Activated CD4-positive, alpha-beta memory T cell treated with anti-CD3 and anti-CD28 coated beads for 36 hours (primary cell): ENCODE results near the gene CCDC127. TPM values are rescaled to one million over a fixed set of nuclear protein-coding genes. Genes with fewer than 3 reads are reported as not detected.
"Not testable (repeated sequence)": the region's sequence is repeated elsewhere in the genome, so short reads cannot be mapped to it uniquely, and the experiment has no call there.

Experiments used
- CTCF ChIA-PET: fragments of 350-600 bp; sonication (Branson Sonifier 250); formaldehyde crosslinking; loops from one replicate; lab custom pipeline; 2021; ENCODE audit warnings: antibody characterized with exemption, inconsistent platforms; lab: Charles Lee
- POLR2A ChIA-PET: fragments of 350-600 bp; sonication (Branson Sonifier 250); formaldehyde crosslinking; loops from one replicate; lab custom pipeline; 2021; ENCODE audit warnings: antibody characterized with exemption; lab: Charles Lee
- DNase-seq: peaks from one replicate; pipeline ENCODE4 v3.0.0-alpha.2; 2020
- H3K27ac Mint-ChIP-seq: one replicate; pipeline ENCODE4 v1.8.0; 2021; ENCODE audit warnings: mixed read lengths
- H3K27me3 Mint-ChIP-seq: one replicate; pipeline ENCODE4 v1.8.0; 2021; ENCODE audit warnings: mixed read lengths
- H3K36me3 Mint-ChIP-seq: one replicate; pipeline ENCODE4 v1.8.0; 2021; ENCODE audit warnings: mixed read lengths
- H3K4me1 Mint-ChIP-seq: one replicate; pipeline ENCODE4 v1.8.0; 2021; ENCODE audit warnings: low read depth, mixed read lengths
- H3K4me3 Mint-ChIP-seq: one replicate; pipeline ENCODE4 v1.8.0; 2021; ENCODE audit warnings: mild to moderate bottlenecking, mixed read lengths
- H3K9me3 Mint-ChIP-seq: one replicate; pipeline ENCODE4 v1.8.0; 2021; ENCODE audit warnings: mixed read lengths
- intact Hi-C: fragments of 100-400 bp; cut with micrococcal nuclease; formaldehyde crosslinking; loops from one replicate; pipeline ENCODE4 v1.15.1; 2023
- total RNA-seq, 2 experiments: library from RNA; stranded (reverse); gene quantifications; one replicate each; pipeline ENCODE4 v1.2.3, GENCODE V29; 2021

The CCDC127 gene
- total RNA-seq, 2 experiments from 2014 or later: 4.3 to 5.0 TPM

- POLR2A ChIA-PET, H3K9me3 Mint-ChIP-seq, intact Hi-C loops, H3K4me3 Mint-ChIP-seq, DNase-seq, H3K27me3 Mint-ChIP-seq, CTCF ChIA-PET, H3K27ac Mint-ChIP-seq: not testable (repeated sequence)
- Mint-ChIP-seq H3K36me3 (peaks cover 43% of the 10 kb centered on the region), H3K4me1 (peaks cover 19% of the 10 kb centered on the region)
These were observed 9.4 kb upstream of the CCDC127 start for GRCh38 chr5:227375-227774.

GRCh38 chr5:225334-225733 is 7.4 kb upstream of the CCDC127 start:
- ChIA-PET POLR2A (no interaction called here), CTCF (no interaction called here)
- intact Hi-C loops: no loop called here
- Mint-ChIP-seq H3K4me3 (no peak overlapping the region), H3K9me3 (no peaks in the 10 kb centered on the region), H3K36me3 (peaks cover 30% of the 10 kb centered on the region), H3K4me1 (peaks cover 33% of the 10 kb centered on the region), H3K27me3 (no peaks in the 10 kb centered on the region), H3K27ac (peak overlapping the region; percentile 39)
- no peak for DNase-seq

- Mint-ChIP-seq H3K27me3 (no peaks in the 10 kb centered on the region), H3K4me3 (no peak overlapping the region), H3K36me3 (peaks cover 23% of the 10 kb centered on the region), H3K9me3 (no peaks in the 10 kb centered on the region), H3K4me1 (peaks cover 37% of the 10 kb centered on the region), H3K27ac (no peak overlapping the region)
- ChIA-PET POLR2A (no interaction called here), CTCF (no interaction called here)
- DNase-seq: no peak
- intact Hi-C loops: no loop called here
These were observed 5.8 kb upstream of the CCDC127 start for GRCh38 chr5:223791-224190.

- H3K4me3 Mint-ChIP-seq, DNase-seq, H3K27me3 Mint-ChIP-seq, CTCF ChIA-PET, H3K9me3 Mint-ChIP-seq, POLR2A ChIA-PET, intact Hi-C loops: not testable (repeated sequence)
- H3K4me1 Mint-ChIP-seq: peaks cover 37% of the 10 kb centered on the region
- peak overlapping the region; percentile 65 for H3K27ac Mint-ChIP-seq
- peaks cover 23% of the 10 kb centered on the region for H3K36me3 Mint-ChIP-seq
These were observed 5.2 kb upstream of the CCDC127 start for GRCh38 chr5:222951-223715.

GRCh38 chr5:219991-220390 is 2.0 kb upstream of the CCDC127 start:
- Mint-ChIP-seq H3K4me1 (peaks cover 54% of the 10 kb centered on the region), H3K27ac (peak overlapping the region; percentile 90), H3K36me3 (peaks cover 11% of the 10 kb centered on the region), H3K27me3 (no peaks in the 10 kb centered on the region), H3K4me3 (peak overlapping the region; percentile 92), H3K9me3 (no peaks in the 10 kb centered on the region)
- intact Hi-C loops: loop anchor here (1.0 to 10.0 kb wide), 4 partner anchors 31 to 235 kb away; partner anchors contain the start of gene PDCD6
- CTCF ChIA-PET: interaction anchor here (3.6 kb wide), 1 partner anchor 32 kb away, joined by 20 read pairs; no protein-coding TSS in a partner anchor
- POLR2A ChIA-PET: interaction anchor here (1.0 to 1.5 kb wide), 2 partner anchors 13 to 32 kb away, joined by 3 to 4 read pairs; no protein-coding TSS in a partner anchor
- DNase-seq: no peak

- intact Hi-C loops: loop anchor here (1.0 to 10.0 kb wide), 4 partner anchors 31 to 235 kb away; partner anchors contain the start of gene PDCD6
- peak overlapping the region; percentile 90 for H3K27ac Mint-ChIP-seq
- DNase-seq: peak; percentile 32
- H3K27me3 Mint-ChIP-seq: no peaks in the 10 kb centered on the region
- ChIA-PET CTCF (interaction anchor here (3.6 kb wide), 1 partner anchor 31 kb away, joined by 20 read pairs; no protein-coding TSS in a partner anchor), POLR2A (interaction anchor here (1.0 to 2.2 kb wide), 3 partner anchors 12 to 51 kb away, joined by 3 to 10 read pairs (median 4); partner anchors contain the start of gene PDCD6)
- peaks cover 58% of the 10 kb centered on the region for H3K4me1 Mint-ChIP-seq
- no peaks in the 10 kb centered on the region for H3K9me3 Mint-ChIP-seq
- H3K4me3 Mint-ChIP-seq: peak overlapping the region; percentile 92
- H3K36me3 Mint-ChIP-seq: peaks cover 8% of the 10 kb centered on the region
These were observed 1.5 kb upstream of the CCDC127 start for GRCh38 chr5:219460-219863.

- peak overlapping the region; percentile 92 for H3K4me3 Mint-ChIP-seq
- H3K27ac Mint-ChIP-seq: peak overlapping the region; percentile 90
- H3K4me1 Mint-ChIP-seq: peaks cover 61% of the 10 kb centered on the region
- ChIA-PET CTCF (interaction anchor here (1.0 to 3.6 kb wide), 2 partner anchors 30 to 228 kb away, joined by 3 to 20 read pairs; no protein-coding TSS in a partner anchor), POLR2A (interaction anchor here (1.0 to 2.2 kb wide), 3 partner anchors 11 to 52 kb away, joined by 3 to 10 read pairs (median 4); partner anchors contain the start of gene PDCD6)
- H3K36me3 Mint-ChIP-seq: peaks cover 15% of the 10 kb centered on the region
- H3K9me3 Mint-ChIP-seq: no peaks in the 10 kb centered on the region
- peak; percentile 34 for DNase-seq
- intact Hi-C loops: loop anchor here (1.0 to 10.0 kb wide), 4 partner anchors 30 to 236 kb away; partner anchors contain the start of gene PDCD6
- H3K27me3 Mint-ChIP-seq: no peaks in the 10 kb centered on the region
These were observed 721 bp upstream of the CCDC127 start for GRCh38 chr5:218457-219291.

GRCh38 chr5:216076-216475 is 1.9 kb downstream of the CCDC127 start:
- not testable (repeated sequence) for H3K27me3 Mint-ChIP-seq

GRCh38 chr5:215256-215655 is 2.7 kb downstream of the CCDC127 start:
- CTCF ChIA-PET, DNase-seq, H3K9me3 Mint-ChIP-seq, H3K27me3 Mint-ChIP-seq, POLR2A ChIA-PET: not testable (repeated sequence)
- Mint-ChIP-seq H3K4me3 (peak overlapping the region; percentile 48), H3K36me3 (peaks cover 17% of the 10 kb centered on the region), H3K4me1 (peaks cover 38% of the 10 kb centered on the region), H3K27ac (peak overlapping the region; percentile 73)
- intact Hi-C loops: loop anchor here (5.0 to 10.0 kb wide), 2 partner anchors 117 to 240 kb away; no protein-coding TSS in a partner anchor

More at GRCh38 chr5:216076-216475, 1.9 kb downstream of the CCDC127 start:
- intact Hi-C loops: loop anchor here (5.0 to 10.0 kb wide), 2 partner anchors 116 to 239 kb away; no protein-coding TSS in a partner anchor
- CTCF ChIA-PET, POLR2A ChIA-PET, DNase-seq, H3K9me3 Mint-ChIP-seq, H3K4me3 Mint-ChIP-seq: not testable (repeated sequence)
- Mint-ChIP-seq H3K36me3 (peaks cover 15% of the 10 kb centered on the region), H3K4me1 (peaks cover 43% of the 10 kb centered on the region), H3K27ac (peak overlapping the region; percentile 73)

- ChIA-PET POLR2A (no interaction called here), CTCF (interaction anchor here (1.9 kb wide), 1 partner anchor 25 kb away, joined by 6 read pairs; no protein-coding TSS in a partner anchor)
- intact Hi-C loops: loop anchor here (10.0 kb wide), 1 partner anchor 241 kb away; no protein-coding TSS in a partner anchor
- Mint-ChIP-seq H3K27ac (no peak overlapping the region), H3K27me3 (no peaks in the 10 kb centered on the region), H3K4me1 (peaks cover 43% of the 10 kb centered on the region), H3K9me3 (no peaks in the 10 kb centered on the region), H3K36me3 (peaks cover 19% of the 10 kb centered on the region), H3K4me3 (no peak overlapping the region)
- DNase-seq: no peak
These were observed 4.1 kb downstream of the CCDC127 start for GRCh38 chr5:213803-214395.

GRCh38 chr5:208449-209114 is 9.4 kb downstream of the CCDC127 start:
- Mint-ChIP-seq H3K27me3 (no peaks in the 10 kb centered on the region), H3K36me3 (peaks cover 33% of the 10 kb centered on the region), H3K4me1 (peaks cover 19% of the 10 kb centered on the region), H3K4me3 (no peak overlapping the region), H3K9me3 (no peaks in the 10 kb centered on the region), H3K27ac (no peak overlapping the region)
- POLR2A ChIA-PET: no interaction called here
- DNase-seq: no peak
- CTCF ChIA-PET: no interaction called here
- intact Hi-C loops: no loop called here
